Activated B cell treated with CpG ODN at 0.5 μM for 24 hours (primary cell): ENCODE data around the gene TMC7. TPM values are rescaled to one million over a fixed set of nuclear protein-coding genes. Genes with fewer than 3 reads are reported as not detected.
A peak's percentile ranks its signal among the peaks of the same experiment; 100 is the strongest.

ENCODE experiments used
- ATAC-seq: fragments of 200-7000 bp; cut with Tn5 transposase; one replicate; pipeline ENCODE4 v1.10.0; 2021; ENCODE audit warnings: low read depth, mild to moderate bottlenecking, moderate library complexity
- CTCF ChIA-PET: fragments of 350-600 bp; sonication (Branson Sonifier 250); formaldehyde crosslinking; loops from one replicate; lab custom pipeline; 2021; ENCODE audit warnings: antibody characterized with exemption; lab: Charles Lee
- POLR2A ChIA-PET: fragments of 350-600 bp; sonication (Branson Sonifier 250); formaldehyde crosslinking; loops from one replicate; lab custom pipeline; 2021; ENCODE audit warnings: antibody characterized with exemption; lab: Charles Lee
- DNase-seq: peaks from one replicate; pipeline ENCODE4 v3.0.0; 2022
- H3K27ac Mint-ChIP-seq: one replicate; pipeline ENCODE4 v1.8.0; 2020; ENCODE audit warnings: mixed read lengths
- H3K27me3 Mint-ChIP-seq: one replicate; pipeline ENCODE4 v1.8.0; 2021; ENCODE audit warnings: mixed read lengths
- H3K36me3 Mint-ChIP-seq: one replicate; pipeline ENCODE4 v1.8.0; 2021; ENCODE audit warnings: low read depth, mixed read lengths
- H3K4me1 Mint-ChIP-seq: one replicate; pipeline ENCODE4 v1.8.0; 2021; ENCODE audit warnings: mixed read lengths
- H3K4me3 Mint-ChIP-seq: one replicate; pipeline ENCODE4 v1.8.0; 2020; ENCODE audit warnings: mild to moderate bottlenecking, mixed read lengths
- H3K9me3 Mint-ChIP-seq: one replicate; pipeline ENCODE4 v1.8.0; 2020; ENCODE audit warnings: mixed read lengths
- intact Hi-C: fragments of 100-400 bp; cut with micrococcal nuclease; formaldehyde crosslinking; loops from one replicate; pipeline ENCODE4 v1.15.1; 2024
- total RNA-seq: library from RNA; stranded (reverse); gene quantifications from 2 replicates; pipeline ENCODE4 v1.2.3, GENCODE V29; 2022
- TF ChIP-seq, protein P1 (sequence below): fragments of 200-600 bp; IDR thresholded peaks from one replicate; pipeline ENCODE4 v1.8.0; 2022; ENCODE audit warnings: antibody characterized with exemption, mild to moderate bottlenecking

TMC7 gene
- total RNA-seq, 1 donor from 2014 or later: not detected

DNA sequence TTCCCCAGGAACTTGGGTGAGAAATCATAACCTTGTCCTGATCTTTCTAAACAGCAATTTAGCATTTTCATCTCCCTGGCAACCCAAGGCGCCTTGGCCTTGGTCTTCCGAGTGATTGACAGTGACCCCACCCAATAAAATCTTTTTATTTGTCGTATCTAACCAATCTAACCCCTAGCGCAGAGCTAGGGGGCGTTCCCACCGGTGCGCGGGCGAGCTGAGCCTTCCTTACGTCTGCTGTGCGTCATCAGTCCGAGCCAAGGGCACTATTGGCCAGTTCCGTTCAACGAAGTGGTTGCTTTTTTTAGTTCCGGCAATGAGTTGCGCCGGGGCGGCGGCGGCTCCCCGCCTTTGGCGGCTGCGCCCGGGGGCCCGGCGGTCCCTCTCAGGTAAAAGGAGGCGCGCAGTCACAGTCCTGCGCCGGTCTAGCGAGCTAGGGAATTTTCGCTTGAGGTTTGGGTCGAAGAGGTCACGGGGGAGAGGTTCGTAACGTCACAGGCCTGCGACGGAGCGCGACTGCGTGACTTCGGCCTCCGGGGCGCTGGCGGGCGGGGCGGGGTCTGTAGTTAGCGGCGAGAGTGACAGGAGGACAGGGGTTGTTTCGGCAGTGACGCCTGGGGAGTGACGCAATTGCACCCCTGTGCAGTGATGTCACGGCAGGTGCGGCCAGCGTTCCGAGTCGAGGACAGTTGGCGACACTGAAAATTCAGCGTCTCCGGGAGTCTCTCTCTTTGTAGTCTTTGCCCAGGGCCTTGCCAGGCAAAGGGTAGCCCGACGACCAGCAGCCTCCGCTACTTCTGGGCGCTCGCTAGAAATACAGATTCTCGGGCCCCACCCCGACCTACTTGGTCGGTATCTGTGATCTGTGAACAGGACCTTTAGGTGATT, 83.9 kb downstream of the TMC7 start, which contains the start of gene COQ7:
Gene COQ7 (plus strand): TSS at position 266 of the 888 bp plus-strand sequence. CDS start 51 bp downstream, at position 317.
- ATAC-seq (peak; percentile 90), DNase-seq (peak; percentile 95)
- Mint-ChIP-seq H3K4me3 (peak within 1 kb of the TSS; percentile 93), H3K9me3 (peaks cover 2% of the 10 kb centered on the region), H3K36me3 (peaks cover 13% of the 10 kb centered on the region), H3K4me1 (peaks cover 17% of the 10 kb centered on the region), H3K27ac (peak within 1 kb of the TSS; percentile 97), H3K27me3 (peaks cover 4% of the 10 kb centered on the region)
- CTCF ChIA-PET: no interaction called here
- POLR2A ChIA-PET: interaction anchor here (0.6 to 1.6 kb wide), 10 partner anchors 10 to 488 kb away, joined by 3 to 13 read pairs (median 4); partner anchors contain the start of genes ARL6IP1, CCP110, RPS15A and VPS35L
- TF ChIP-seq, protein P1, sequence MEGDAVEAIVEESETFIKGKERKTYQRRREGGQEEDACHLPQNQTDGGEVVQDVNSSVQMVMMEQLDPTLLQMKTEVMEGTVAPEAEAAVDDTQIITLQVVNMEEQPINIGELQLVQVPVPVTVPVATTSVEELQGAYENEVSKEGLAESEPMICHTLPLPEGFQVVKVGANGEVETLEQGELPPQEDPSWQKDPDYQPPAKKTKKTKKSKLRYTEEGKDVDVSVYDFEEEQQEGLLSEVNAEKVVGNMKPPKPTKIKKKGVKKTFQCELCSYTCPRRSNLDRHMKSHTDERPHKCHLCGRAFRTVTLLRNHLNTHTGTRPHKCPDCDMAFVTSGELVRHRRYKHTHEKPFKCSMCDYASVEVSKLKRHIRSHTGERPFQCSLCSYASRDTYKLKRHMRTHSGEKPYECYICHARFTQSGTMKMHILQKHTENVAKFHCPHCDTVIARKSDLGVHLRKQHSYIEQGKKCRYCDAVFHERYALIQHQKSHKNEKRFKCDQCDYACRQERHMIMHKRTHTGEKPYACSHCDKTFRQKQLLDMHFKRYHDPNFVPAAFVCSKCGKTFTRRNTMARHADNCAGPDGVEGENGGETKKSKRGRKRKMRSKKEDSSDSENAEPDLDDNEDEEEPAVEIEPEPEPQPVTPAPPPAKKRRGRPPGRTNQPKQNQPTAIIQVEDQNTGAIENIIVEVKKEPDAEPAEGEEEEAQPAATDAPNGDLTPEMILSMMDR: no peak
- intact Hi-C loops: loop anchor here (1.0 to 5.0 kb wide), 6 partner anchors 141 to 650 kb away; partner anchors contain the start of genes ARL6IP1, CCP110, IQCK and KNOP1

DNA sequence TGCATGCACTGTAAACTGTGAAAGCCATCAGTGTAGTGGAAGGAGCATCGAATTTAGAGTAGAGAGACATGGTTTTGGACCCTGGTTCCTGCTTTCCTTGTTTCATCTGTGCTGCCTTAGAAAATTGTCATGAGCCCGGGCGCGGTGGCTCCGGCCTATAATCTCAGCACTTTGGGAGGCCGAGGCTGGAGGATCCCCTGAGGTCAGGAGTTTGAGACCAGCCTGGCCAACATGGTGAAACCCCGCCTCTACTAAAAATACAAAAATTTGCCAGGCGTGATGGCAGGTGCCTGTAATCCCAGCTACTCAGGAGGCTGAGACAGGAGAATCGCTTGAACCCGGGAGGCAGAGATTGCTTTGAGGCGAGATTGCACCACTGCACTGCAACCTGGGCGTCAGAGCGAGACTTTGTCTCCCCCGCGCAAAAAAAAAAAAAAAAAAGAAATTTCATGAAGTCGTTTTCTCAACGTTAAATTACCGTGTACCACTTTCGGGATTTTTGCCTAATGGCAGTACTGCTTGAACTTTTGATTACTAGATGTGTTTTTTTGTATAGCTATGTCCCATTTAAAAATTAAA, 84.6 kb downstream of the TMC7 start:
- peaks cover 18% of the 10 kb centered on the region for H3K36me3 Mint-ChIP-seq
- TF ChIP-seq, protein P1: no peak
- intact Hi-C loops: loop anchor here (5.0 kb wide), 1 partner anchor 649 kb away; the partner anchor contains the start of genes IQCK and KNOP1
- peaks cover 2% of the 10 kb centered on the region for H3K9me3 Mint-ChIP-seq
- CTCF ChIA-PET: interaction anchor here (0.6 kb wide), 1 partner anchor 319 kb away, joined by 3 read pairs; no protein-coding TSS in a partner anchor
- no peaks in the 10 kb centered on the region for H3K27me3 Mint-ChIP-seq
- DNase-seq: no peak
- peaks cover 17% of the 10 kb centered on the region for H3K4me1 Mint-ChIP-seq
- H3K4me3 Mint-ChIP-seq: peak overlapping the region; percentile 93
- no peak for ATAC-seq
- peak overlapping the region; percentile 97 for H3K27ac Mint-ChIP-seq
- POLR2A ChIA-PET: interaction anchor here (0.7 to 1.6 kb wide), 5 partner anchors 94 to 456 kb away, joined by 3 to 6 read pairs (median 3); partner anchors contain the start of genes CCP110, RPS15A and SMG1

DNA sequence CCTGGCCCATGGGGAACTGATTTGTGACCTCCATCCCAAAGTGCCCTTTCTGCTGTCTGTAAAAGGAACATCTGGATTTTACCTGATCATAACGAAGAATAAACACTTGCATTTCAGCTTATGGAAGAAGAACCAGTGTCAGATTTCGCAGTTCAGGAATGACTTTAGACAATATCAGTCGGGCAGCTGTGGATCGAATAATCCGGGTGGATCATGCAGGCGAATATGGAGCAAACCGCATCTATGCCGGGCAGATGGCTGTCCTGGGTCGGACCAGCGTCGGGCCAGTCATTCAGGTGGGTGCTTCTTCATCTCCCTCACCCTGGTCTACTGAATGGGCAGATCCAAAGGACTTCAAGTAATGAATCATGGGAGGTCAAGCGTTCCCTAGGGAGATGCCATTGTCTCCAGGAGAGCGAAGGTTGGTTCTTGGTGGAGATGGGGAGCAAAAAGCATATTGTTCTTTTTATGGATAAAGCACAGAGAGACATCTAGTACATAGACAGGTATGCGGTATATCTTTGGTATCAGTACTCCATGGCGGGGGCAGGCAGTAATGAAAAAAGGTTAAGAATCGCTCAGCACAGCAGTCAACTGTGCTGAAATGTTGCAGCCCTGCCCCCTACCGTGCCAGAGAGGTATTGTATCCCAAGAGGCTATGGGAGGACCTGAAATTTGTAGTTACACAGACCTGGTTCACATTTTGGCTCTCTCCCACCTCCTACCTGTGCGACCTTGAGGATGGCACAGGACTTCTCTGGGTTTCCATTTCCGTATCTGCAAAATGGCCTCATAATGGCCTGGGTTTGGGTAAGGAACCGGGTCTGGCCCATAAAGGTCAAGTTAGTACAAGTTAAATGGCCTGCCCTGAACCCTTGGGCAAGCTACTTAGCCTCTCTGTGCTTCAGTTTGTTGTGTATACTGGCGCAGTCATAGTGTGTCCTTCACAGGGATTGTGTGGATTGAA, 88.4 kb downstream of the TMC7 start:
- DNase-seq: peak; percentile 23
- POLR2A ChIA-PET: no interaction called here

DNA sequence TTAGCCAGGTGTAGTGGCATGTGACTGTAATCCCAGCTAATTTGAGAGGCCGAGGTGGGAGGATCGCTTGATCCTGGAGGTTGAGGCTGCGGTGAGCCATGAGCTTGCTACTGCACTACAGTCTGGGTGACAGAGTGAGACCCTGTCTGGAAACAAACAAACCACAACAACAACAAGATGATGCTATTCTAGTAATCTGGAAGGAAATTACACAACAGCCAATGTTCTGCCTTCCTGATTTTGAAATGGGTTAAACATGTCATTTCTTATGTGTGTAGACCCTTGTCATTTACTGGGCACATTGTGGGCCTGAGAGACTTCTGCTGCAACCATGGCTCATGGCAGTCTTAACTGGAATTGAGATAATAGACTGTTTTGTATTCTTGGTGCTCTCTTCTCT, 89.6 kb downstream of the TMC7 start:
- Mint-ChIP-seq H3K36me3 (peaks cover 48% of the 10 kb centered on the region), H3K4me1 (peaks cover 5% of the 10 kb centered on the region), H3K4me3 (no peak overlapping the region), H3K9me3 (no peaks in the 10 kb centered on the region), H3K27ac (no peak overlapping the region), H3K27me3 (no peaks in the 10 kb centered on the region)
- CTCF ChIA-PET: interaction anchor here (1.2 kb wide), 1 partner anchor 13 kb away, joined by 3 read pairs; no protein-coding TSS in a partner anchor
- intact Hi-C loops: no loop called here
- ATAC-seq: no peak
- POLR2A ChIA-PET: no interaction called here
- no peak for DNase-seq
- TF ChIP-seq, protein P1: no peak

More for the DNA sequence above, 88.4 kb downstream of the TMC7 start:
- peaks cover 45% of the 10 kb centered on the region for H3K36me3 Mint-ChIP-seq
- peaks cover 2% of the 10 kb centered on the region for H3K9me3 Mint-ChIP-seq
- no peak for ATAC-seq
- H3K4me3 Mint-ChIP-seq: no peak overlapping the region
- TF ChIP-seq, protein P1: no peak
- no peaks in the 10 kb centered on the region for H3K27me3 Mint-ChIP-seq
- no peak overlapping the region for H3K27ac Mint-ChIP-seq
- peaks cover 15% of the 10 kb centered on the region for H3K4me1 Mint-ChIP-seq
- intact Hi-C loops: no loop called here
- CTCF ChIA-PET: interaction anchor here (1.2 kb wide), 1 partner anchor 14 kb away, joined by 3 read pairs; no protein-coding TSS in a partner anchor
